Stomach smooth muscle (tissue), 2 donors: ENCODE results near the gene VIPR2.
"Not testable (repeated sequence)": the region's sequence is repeated elsewhere in the genome, so short reads cannot be mapped to it uniquely, and the experiment has no call there.

ENCODE experiments used
- H3K27ac ChIP-seq: one replicate; pipeline ENCODE4 v1.7.0; 2013; ENCODE audit warnings: mild to moderate bottlenecking, low read length, inconsistent platforms
- H3K27me3 ChIP-seq, 2 donors: one replicate each; pipeline ENCODE4 v1.7.0; 2013; ENCODE audit warnings: low read length in 2 of 2; ENCODE audit not compliant: insufficient read depth in 2 of 2, control insufficient read depth in 1 of 2
- H3K36me3 ChIP-seq, 2 donors: one replicate each; pipeline ENCODE4 v1.7.0; 2013; ENCODE audit warnings: low read length in 2 of 2; ENCODE audit not compliant: control insufficient read depth in 2 of 2, insufficient read depth in 2 of 2
- H3K4me1 ChIP-seq: one replicate; pipeline ENCODE4 v1.7.0; 2013; ENCODE audit warnings: low read length; ENCODE audit not compliant: control insufficient read depth, insufficient read depth
- H3K4me3 ChIP-seq, 2 donors: one replicate each; pipeline ENCODE4 v1.7.0; 2013; ENCODE audit warnings: low read length in 2 of 2
- H3K9ac ChIP-seq, 2 donors: one replicate each; pipeline ENCODE4 v1.7.0; 2013; ENCODE audit warnings: low read length in 2 of 2, mild to moderate bottlenecking in 1 of 2
- H3K9me3 ChIP-seq, 2 donors: one replicate each; pipeline ENCODE4 v1.7.0; 2013; ENCODE audit warnings: low read length in 2 of 2; ENCODE audit not compliant: control insufficient read depth in 2 of 2
- donor health status: healthy.
- donor health status: Pancreatic carcinoma.

VIPR2 gene

DNA sequence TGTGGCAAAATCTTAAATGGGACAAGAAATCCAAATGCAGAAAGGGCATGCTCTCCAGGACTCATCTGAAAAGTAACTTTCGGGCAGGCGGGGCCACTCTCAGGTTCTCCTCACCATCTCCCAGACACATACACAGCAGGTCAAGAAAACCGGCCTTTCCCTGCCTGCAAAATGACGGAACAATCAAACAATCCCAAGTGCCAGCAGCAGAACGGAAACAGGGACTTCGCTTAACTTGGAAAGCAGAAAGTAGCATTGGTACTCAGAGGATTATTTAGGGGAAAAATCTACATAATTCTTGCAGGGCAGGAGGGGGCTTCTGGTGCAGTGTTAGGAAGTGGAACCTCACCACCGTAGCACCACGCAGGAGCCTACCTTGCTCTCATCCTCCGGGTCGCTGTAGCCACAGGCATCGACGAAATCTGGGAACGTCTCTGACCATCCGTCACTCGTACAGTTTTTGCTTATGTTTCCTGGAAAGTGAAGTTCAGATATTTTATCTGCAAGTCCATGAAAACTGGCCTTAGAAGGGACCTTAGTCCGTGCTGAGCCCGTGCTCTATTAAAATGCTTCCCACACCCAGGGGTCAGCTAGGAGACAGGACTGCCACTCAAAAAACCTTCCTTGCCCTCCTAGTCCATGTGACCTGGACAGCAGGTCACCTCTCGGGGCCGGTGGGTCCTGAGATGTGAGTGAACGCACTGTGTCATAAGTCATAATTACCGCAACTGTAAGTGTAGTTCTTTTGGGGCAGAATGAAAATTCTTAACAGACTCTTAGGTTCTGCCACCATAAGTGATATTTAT is 41.1 kb downstream of the VIPR2 start:
- Histone ChIP-seq H3K9ac (no peak overlapping the region), H3K27me3 (peaks cover 0 to 3% of the 10 kb centered on the region in 2 donors), H3K4me3 (no peak overlapping the region), H3K9me3 (no peaks in the 10 kb centered on the region), H3K36me3 (peaks cover 3% of the 10 kb centered on the region in 2 donors), H3K27ac (peak overlapping the region; percentile 18), H3K4me1 (peaks cover 29% of the 10 kb centered on the region)

DNA sequence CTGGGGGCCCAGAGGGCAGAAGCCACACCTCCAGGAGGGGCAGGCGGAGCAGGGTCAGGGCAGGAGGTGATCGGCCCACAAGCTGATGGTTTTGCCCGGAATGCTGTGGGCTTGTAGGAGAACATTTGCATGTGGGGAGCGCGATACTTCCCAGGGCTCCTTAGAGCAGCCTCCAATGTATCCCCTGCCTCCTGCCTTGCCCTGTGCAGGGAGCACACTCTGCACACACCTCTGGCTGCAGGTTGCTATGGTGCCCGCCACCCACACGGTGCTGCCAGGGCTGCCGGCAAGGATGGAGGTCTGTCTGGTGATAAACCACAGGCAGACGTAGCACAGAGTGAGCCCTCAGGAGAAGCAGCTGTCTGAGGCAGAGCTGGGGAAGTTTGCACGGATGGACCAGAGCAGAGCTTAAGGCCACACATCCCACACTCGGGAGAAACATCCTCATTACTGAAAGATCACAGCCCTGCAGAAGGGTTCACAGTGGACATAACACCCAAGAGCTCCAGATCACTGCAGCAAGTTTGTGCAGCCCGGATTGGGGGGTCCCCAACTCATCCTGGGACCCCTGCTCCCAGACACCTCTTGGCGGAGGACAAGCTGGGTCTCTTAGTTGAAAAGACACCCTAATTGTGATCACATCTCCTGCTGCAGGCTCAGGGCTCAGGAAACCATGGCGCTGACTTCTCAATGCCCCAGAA is 41.8 kb downstream of the VIPR2 start:
- Histone ChIP-seq H3K9ac (no peak overlapping the region), H3K27me3 (peaks cover 0 to 3% of the 10 kb centered on the region in 2 donors), H3K4me3 (no peak overlapping the region), H3K4me1 (peaks cover 33% of the 10 kb centered on the region), H3K36me3 (peaks cover 3% of the 10 kb centered on the region in 2 donors), H3K27ac (no peak overlapping the region), H3K9me3 (no peaks in the 10 kb centered on the region)

DNA sequence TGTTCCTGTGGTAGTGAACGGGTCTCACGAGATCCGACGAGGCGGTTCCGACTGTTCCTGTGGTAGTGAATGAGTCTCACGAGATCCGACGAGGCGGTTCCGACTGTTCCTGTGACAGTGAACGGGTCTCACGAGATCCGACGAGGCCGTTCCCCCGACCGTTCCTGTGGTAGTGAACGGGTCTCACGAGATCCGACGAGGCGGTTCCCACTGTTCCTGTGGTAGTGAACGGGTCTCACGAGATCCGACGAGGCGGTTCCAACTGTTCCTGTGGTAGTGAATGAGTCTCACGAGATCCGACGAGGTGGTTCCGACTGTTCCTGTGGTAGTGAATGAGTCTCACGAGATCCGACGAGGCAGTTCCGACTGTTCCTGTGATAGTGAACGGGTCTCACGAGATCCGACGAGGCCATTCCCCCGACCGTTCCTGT is 43.0 kb downstream of the VIPR2 start:
- not testable (repeated sequence) for H3K9me3 ChIP-seq, H3K36me3 ChIP-seq, H3K4me3 ChIP-seq, H3K9ac ChIP-seq, H3K27ac ChIP-seq, H3K27me3 ChIP-seq
- H3K4me1 ChIP-seq = peaks cover 44% of the 10 kb centered on the region

DNA sequence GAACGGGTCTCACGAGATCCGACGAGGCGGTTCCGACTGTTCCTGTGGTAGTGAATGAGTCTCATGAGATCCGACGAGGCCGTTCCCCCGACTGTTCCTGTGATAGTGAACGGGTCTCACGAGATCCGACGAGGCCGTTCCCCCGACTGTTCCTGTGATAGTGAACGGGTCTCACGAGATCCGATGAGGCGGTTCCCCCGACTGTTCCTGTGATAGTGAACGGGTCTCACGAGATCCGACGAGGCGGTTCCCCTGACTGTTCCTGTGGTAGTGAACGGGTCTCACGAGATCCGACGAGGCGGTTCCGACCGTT is 43.6 kb downstream of the VIPR2 start:
- H3K4me1 ChIP-seq = peaks cover 45% of the 10 kb centered on the region

DNA sequence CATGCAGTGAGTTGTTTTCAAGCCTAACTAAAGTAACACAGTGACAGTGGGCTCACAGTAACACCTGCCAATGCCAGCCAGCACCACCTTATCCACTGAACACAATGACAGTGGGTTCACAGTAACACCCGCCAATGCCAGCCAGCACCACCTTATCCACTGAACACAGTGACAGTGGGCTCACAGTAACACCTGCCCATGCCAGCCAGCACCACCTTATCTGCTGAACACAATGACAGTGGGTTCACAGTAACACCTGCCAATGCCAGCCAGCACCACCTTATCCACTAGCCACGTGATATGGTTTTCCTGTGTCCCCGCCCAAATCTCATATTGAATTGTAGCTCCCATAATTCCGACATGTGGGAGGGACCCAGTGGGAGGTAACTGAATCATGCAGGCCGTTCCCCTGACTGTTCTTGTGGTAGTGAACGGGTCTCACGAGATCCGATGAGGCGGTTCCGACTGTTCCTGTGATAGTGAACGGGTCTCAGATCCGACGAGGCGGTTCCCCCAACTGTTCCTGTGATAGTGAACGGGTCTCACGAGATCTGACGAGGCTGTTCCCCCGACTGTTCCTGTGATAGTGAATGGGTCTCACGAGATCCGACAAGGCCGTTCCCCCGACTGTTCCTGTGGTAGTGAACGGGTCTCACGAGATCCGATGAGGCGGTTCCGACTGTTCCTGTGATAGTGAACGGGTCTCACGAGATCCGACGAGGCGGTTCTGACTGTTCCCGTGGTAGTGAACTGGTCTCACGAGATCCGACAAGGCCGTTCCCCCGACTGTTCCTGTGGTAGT is 44.2 kb downstream of the VIPR2 start:
- H3K36me3 ChIP-seq, H3K9me3 ChIP-seq, H3K27me3 ChIP-seq, H3K4me3 ChIP-seq, H3K27ac ChIP-seq, H3K9ac ChIP-seq: not testable (repeated sequence)
- peaks cover 45% of the 10 kb centered on the region for H3K4me1 ChIP-seq

More for the DNA sequence above, 43.6 kb downstream of the VIPR2 start:
- H3K9ac ChIP-seq, H3K4me3 ChIP-seq, H3K9me3 ChIP-seq, H3K27me3 ChIP-seq, H3K27ac ChIP-seq, H3K36me3 ChIP-seq: not testable (repeated sequence)

DNA sequence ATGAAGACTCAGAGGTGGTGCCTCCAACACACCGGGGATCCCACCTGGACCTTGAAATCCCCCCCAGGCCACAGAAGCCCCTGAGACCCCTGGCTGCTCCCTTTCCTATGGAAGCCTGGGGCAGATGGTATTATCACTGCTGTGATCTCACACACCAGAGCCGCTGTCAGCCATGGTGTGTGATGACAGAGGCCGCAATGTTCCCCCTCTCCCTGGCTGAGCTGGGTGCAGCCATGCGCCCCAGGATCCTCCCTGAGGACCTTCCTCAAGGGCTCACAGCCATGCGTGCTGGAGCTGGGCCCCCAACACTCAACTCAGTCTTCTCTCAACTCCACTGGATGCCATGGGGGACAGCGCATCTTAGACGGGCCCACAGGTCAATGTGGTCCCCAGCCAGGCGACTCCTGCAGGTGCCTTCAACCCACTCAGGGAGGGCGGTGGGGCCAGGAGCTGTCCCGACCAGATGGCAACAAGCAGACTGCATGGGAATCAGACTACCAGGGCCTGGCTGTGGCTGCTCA is 44.9 kb downstream of the VIPR2 start:
- no peak overlapping the region for H3K4me3 ChIP-seq
- no peak overlapping the region for H3K9ac ChIP-seq
- peaks cover 3% of the 10 kb centered on the region in 2 donors for H3K36me3 ChIP-seq
- no peaks in the 10 kb centered on the region for H3K9me3 ChIP-seq
- peak overlapping the region; percentile 24 for H3K27ac ChIP-seq
- H3K27me3 ChIP-seq = no peaks in the 10 kb centered on the region
- peaks cover 45% of the 10 kb centered on the region for H3K4me1 ChIP-seq

DNA sequence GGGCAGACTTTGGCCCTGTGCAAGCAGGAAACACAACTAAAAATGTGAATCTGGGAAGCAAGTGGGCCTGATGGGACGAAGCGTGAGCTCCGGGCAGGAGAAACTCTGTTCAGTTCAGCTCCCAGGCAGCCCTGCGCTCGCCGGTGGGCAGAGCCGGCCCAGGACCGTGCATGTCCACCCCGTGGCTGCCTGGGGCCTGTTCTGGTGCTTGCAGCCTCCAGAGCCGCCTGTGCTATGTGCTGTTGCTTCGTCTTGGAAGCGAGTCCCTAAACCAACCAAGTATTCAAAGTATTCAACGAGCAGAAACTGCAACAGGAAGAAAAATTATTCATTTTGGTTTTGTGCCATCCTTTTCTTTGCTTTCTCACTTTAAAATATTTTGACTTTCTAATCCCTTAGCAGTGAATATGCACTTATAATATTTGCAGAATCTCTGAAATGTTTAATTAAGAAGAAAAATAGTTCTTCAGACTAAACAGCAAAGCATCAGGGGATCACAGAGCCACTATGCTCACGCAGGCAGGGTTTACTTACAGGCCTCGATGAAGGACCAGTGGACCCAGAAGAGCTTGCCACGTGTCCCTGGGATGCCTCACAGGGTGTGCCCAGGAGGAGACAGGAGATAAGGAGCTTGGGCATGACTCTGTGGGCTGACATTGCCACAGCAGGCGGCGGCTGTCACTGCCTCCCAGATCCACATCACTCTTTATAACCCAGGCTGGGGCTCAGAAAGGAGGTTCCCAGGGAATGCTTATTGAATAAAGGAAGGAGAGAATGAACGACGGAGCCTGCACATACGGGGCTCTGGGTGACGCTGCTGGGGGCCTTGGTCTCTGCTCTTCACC is 45.6 kb downstream of the VIPR2 start:
- Histone ChIP-seq H3K4me1 (peaks cover 42% of the 10 kb centered on the region), H3K9ac (peak overlapping the region in 1 of 2 donors; percentile 5), H3K27ac (peak overlapping the region; percentile 24), H3K36me3 (peaks cover 3% of the 10 kb centered on the region in 2 donors), H3K27me3 (no peaks in the 10 kb centered on the region), H3K9me3 (no peaks in the 10 kb centered on the region), H3K4me3 (no peak overlapping the region)

DNA sequence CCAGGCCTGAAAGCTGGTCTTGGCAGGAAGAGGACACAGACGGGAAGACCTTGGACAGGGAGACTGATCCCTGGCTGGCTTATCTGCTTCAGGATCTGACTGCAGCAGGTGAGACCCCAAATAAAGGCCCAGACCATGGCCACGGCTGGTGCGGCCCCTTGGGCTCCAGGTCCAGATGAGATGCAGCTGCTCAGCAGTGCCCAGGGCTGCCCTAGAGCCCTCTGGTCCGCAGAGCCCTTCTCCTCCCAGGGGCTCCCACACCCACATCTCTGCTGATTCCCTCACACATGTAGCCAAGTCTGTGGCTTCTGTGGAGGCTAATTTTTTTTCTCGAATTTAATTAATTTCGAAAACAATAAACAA is 46.3 kb downstream of the VIPR2 start:
- H3K36me3 ChIP-seq = peaks cover 3% of the 10 kb centered on the region in 2 donors
- H3K9ac ChIP-seq = no peak overlapping the region
- H3K4me3 ChIP-seq = no peak overlapping the region
- no peaks in the 10 kb centered on the region for H3K9me3 ChIP-seq
- peaks cover 42% of the 10 kb centered on the region for H3K4me1 ChIP-seq
- H3K27me3 ChIP-seq = no peaks in the 10 kb centered on the region
- H3K27ac ChIP-seq = no peak overlapping the region

DNA sequence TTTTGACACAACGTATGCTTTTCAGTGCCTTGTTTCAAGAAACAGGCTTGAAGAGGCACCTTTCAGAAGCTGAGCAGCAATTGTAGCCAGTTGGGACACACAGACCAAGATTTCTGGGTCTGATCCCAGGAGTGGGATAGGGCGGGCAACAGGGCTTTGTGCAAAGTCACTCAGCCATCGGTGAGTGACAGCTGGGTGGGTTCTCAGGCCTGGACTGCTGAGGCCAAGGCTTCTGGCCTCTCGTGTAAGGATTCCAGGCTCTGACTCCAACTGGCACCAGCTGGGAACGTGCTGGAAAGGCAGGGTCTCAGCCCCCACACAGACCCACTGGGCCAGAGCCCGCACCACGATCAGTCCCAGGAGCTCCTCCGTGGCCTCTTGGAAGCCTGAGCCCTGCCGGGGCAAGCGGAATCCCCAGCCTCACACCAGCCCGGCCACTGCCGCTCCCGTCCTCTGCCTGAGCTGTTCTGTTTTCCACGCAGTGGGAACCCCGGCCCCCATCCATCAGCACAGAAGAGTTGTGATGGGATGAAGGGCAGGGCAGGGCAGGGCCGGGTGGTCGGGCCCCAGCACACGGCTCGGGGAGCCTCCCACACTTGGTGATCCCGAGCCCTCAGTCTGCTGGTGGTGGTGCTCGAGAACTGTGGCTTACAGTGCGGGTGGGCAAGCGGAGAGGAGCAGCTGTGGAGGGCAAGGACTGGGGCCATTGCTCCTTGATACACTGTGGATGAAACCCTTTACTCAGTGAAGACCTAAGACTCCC is 46.8 kb downstream of the VIPR2 start:
- Histone ChIP-seq H3K4me3 (no peak overlapping the region), H3K27ac (peak overlapping the region; percentile 53), H3K9ac (no peak overlapping the region), H3K27me3 (no peaks in the 10 kb centered on the region), H3K4me1 (peaks cover 39% of the 10 kb centered on the region), H3K36me3 (peaks cover 2 to 3% of the 10 kb centered on the region in 2 donors), H3K9me3 (no peaks in the 10 kb centered on the region)
